Thyroid gland (tissue), 4 donors: Measurements from ENCODE around the gene HMGN2. TPM values are rescaled to one million over a fixed set of nuclear protein-coding genes. Genes with fewer than 3 reads are reported as not detected.

Experiments
- DNase-seq, 2 donors: peaks; one replicate each; pipeline ENCODE4 v3.0.0-alpha.2; 2019
- H3K27ac ChIP-seq, 3 donors: fragments of 200-600 bp; sonication (generic); 1 replicate in 2 of 3; 2 replicates in 1 of 3; pipeline ENCODE4 v1.5.1; 2016 to 2019; ENCODE audit warnings: mild to moderate bottlenecking in 1 of 3, moderate library complexity in 1 of 3
- H3K27me3 ChIP-seq: fragments of 200-600 bp; sonication (generic); one replicate; pipeline ENCODE4 v1.5.1; 2019
- H3K36me3 ChIP-seq, 2 donors: fragments of 200-600 bp; sonication (generic); one replicate each; pipeline ENCODE4 v1.5.1; 2016 to 2019
- H3K4me1 ChIP-seq, 2 donors: fragments of 200-600 bp; sonication (generic); one replicate each; pipeline ENCODE4 v1.5.1; 2017 to 2019
- H3K4me3 ChIP-seq, 3 donors: fragments of 200-600 bp; sonication (generic); replicated peaks in 1 of 3; 1 replicate in 2 of 3; 2 replicates in 1 of 3; pipeline ENCODE4 v1.5.1; 2016; ENCODE audit warnings: mild to moderate bottlenecking in 1 of 3
- H3K9me3 ChIP-seq: fragments of 200-600 bp; sonication (generic); one replicate; pipeline ENCODE4 v1.5.1; 2017
- CTCF ChIP-seq, 6 experiments: fragments of 200-600 bp in 3 of 6; fragments of 450-650 bp in 3 of 6; sonication (generic) in 3 of 6; IDR thresholded peaks; one replicate each; pipeline ENCODE4 v1.5.1; 2016 to 2019; ENCODE audit warnings: antibody characterized with exemption in 6 of 6, mild to moderate bottlenecking in 2 of 6, inconsistent platforms in 1 of 6, moderate library complexity in 1 of 6
- POLR2A ChIP-seq, 2 donors: fragments of 450-650 bp; IDR thresholded peaks; one replicate each; pipeline ENCODE4 v1.6.1; 2017; ENCODE audit warnings: antibody characterized with exemption in 2 of 2, mild to moderate bottlenecking in 2 of 2, moderate library complexity in 1 of 2
- WGBS, 2 donors: methylation state at CpG; one replicate each; pipeline ENCODE4 v1.1.5; 2017; 5-methylcytosine and 5-hydroxymethylcytosine counted together
- intact Hi-C: fragments of 100-400 bp; cut with DNase I; formaldehyde crosslinking; loops from one replicate; pipeline ENCODE4 v1.15.1; 2023
- total RNA-seq, 4 donors: library from RNA; depleted of rRNA; stranded (reverse); fragments of >200 nt; gene quantifications; one replicate each; pipeline ENCODE4 v1.2.3, GENCODE V29; 2016

The HMGN2 gene
- total RNA-seq, 4 donors from 2014 or later = 277 to 411 (median 319) TPM

GRCh38 chr1:26475989-26476388 lies 3.7 kb downstream of the HMGN2 start:
- no peaks in the 10 kb centered on the region for H3K9me3 ChIP-seq
- DNase-seq = no peak
- H3K27ac ChIP-seq = no peak overlapping the region
- no peaks in the 10 kb centered on the region for H3K27me3 ChIP-seq
- intact Hi-C loops = no loop called here
- peaks cover 18 to 22% of the 10 kb centered on the region in 2 donors for H3K36me3 ChIP-seq
- no peak for TF ChIP-seq CTCF (IDR thresholded peaks at IDR 0.05)
- TF ChIP-seq POLR2A (IDR thresholded peaks at IDR 0.05) = no peak
- H3K4me1 ChIP-seq = peaks cover 21 to 29% of the 10 kb centered on the region in 2 donors
- WGBS, 2 donors = 62 to 70% methylated on average over 3 of the region's 3 CpGs
- no peak overlapping the region for H3K4me3 ChIP-seq

GRCh38 chr1:26476958-26477357 lies 4.7 kb downstream of the HMGN2 start:
- Histone ChIP-seq H3K9me3 (no peaks in the 10 kb centered on the region), H3K27ac (no peak overlapping the region), H3K4me1 (peaks cover 20 to 23% of the 10 kb centered on the region in 2 donors), H3K27me3 (no peaks in the 10 kb centered on the region), H3K4me3 (no peak overlapping the region), H3K36me3 (peaks cover 18 to 22% of the 10 kb centered on the region in 2 donors)
- intact Hi-C loops = no loop called here
- no peak for TF ChIP-seq POLR2A (IDR thresholded peaks at IDR 0.05)
- no peak for TF ChIP-seq CTCF (IDR thresholded peaks at IDR 0.05)
- WGBS, 2 donors = 84 to 87% methylated on average over 4 of the region's 4 CpGs
- no peak for DNase-seq

- 84 to 86% methylated on average over 8 of the region's 8 CpGs for WGBS, 2 donors
- H3K27me3 ChIP-seq = no peaks in the 10 kb centered on the region
- no peak for DNase-seq
- H3K4me3 ChIP-seq = no peak overlapping the region
- H3K27ac ChIP-seq = no peak overlapping the region
- peaks cover 18 to 22% of the 10 kb centered on the region in 2 donors for H3K36me3 ChIP-seq
- intact Hi-C loops = no loop called here
- H3K4me1 ChIP-seq = peaks cover 20 to 23% of the 10 kb centered on the region in 2 donors
- no peak for TF ChIP-seq POLR2A (IDR thresholded peaks at IDR 0.05)
- TF ChIP-seq CTCF (IDR thresholded peaks at IDR 0.05) = no peak
- no peaks in the 10 kb centered on the region for H3K9me3 ChIP-seq
These were observed 5.4 kb downstream of the HMGN2 start for GRCh38 chr1:26477446-26478152.

- TF ChIP-seq POLR2A (IDR thresholded peaks at IDR 0.05) (no peak), CTCF (IDR thresholded peaks at IDR 0.05) (no peak)
- 83 to 88% methylated on average over 3 of the region's 3 CpGs for whole genome bisulfite sequencing, 2 donors
- Histone ChIP-seq H3K27me3 (no peaks in the 10 kb centered on the region), H3K36me3 (peaks cover 18 to 22% of the 10 kb centered on the region in 2 donors), H3K27ac (no peak overlapping the region), H3K4me1 (peaks cover 20 to 23% of the 10 kb centered on the region in 2 donors), H3K9me3 (no peaks in the 10 kb centered on the region), H3K4me3 (no peak overlapping the region)
- DNase-seq = no peak
- intact Hi-C loops = no loop called here
These were observed 5.9 kb downstream of the HMGN2 start for GRCh38 chr1:26478159-26478558.

GRCh38 chr1:26478988-26479387 lies 6.7 kb downstream of the HMGN2 start:
- peaks cover 13 to 17% of the 10 kb centered on the region in 2 donors for H3K36me3 ChIP-seq
- no peaks in the 10 kb centered on the region for H3K27me3 ChIP-seq
- no peak for TF ChIP-seq CTCF (IDR thresholded peaks at IDR 0.05)
- no peak for TF ChIP-seq POLR2A (IDR thresholded peaks at IDR 0.05)
- 94 to 95% methylated on average over 6 of the region's 6 CpGs for WGBS, 2 donors
- no peaks in the 10 kb centered on the region for H3K9me3 ChIP-seq
- H3K4me3 ChIP-seq = no peak overlapping the region
- peaks cover 12 to 18% of the 10 kb centered on the region in 2 donors for H3K4me1 ChIP-seq
- intact Hi-C loops = no loop called here
- no peak overlapping the region for H3K27ac ChIP-seq
- no peak for DNase-seq
